ENCODE data around the gene SHISAL1.

The SHISAL1 gene

DNA sequence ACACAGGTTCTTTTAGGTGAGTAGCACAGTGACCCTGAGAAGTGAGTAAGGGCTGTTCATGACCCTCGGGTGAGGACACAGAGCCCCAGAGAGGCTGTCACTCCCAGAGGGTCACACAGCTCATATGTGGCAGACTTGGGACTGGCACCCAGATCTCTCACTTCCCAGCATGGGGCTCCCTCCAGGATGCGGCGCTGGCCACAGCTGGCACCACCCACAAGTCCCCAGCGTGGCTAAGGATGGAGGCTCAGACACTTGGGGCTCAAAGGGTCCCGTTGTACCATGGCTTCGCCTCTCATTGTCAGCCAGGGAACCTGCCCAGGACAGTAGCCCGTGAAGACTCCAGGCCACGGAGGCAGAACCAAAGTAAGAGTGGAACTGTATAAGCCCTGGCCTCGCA, 6.0 kb upstream of the SHISAL1 start:
- TF ChIP-seq, protein P1, sequence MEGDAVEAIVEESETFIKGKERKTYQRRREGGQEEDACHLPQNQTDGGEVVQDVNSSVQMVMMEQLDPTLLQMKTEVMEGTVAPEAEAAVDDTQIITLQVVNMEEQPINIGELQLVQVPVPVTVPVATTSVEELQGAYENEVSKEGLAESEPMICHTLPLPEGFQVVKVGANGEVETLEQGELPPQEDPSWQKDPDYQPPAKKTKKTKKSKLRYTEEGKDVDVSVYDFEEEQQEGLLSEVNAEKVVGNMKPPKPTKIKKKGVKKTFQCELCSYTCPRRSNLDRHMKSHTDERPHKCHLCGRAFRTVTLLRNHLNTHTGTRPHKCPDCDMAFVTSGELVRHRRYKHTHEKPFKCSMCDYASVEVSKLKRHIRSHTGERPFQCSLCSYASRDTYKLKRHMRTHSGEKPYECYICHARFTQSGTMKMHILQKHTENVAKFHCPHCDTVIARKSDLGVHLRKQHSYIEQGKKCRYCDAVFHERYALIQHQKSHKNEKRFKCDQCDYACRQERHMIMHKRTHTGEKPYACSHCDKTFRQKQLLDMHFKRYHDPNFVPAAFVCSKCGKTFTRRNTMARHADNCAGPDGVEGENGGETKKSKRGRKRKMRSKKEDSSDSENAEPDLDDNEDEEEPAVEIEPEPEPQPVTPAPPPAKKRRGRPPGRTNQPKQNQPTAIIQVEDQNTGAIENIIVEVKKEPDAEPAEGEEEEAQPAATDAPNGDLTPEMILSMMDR (conservative IDR thresholded peaks at IDR 0.05; ENCODE audit: control insufficient read depth, insufficient read depth, low read depth, low read length): no peak
- no peak overlapping the region for H3K4me3 ChIP-seq (ENCODE audit: control insufficient read depth, low read depth, low read length)
- DNase-seq (ENCODE audit: low read depth): no peak

DNA sequence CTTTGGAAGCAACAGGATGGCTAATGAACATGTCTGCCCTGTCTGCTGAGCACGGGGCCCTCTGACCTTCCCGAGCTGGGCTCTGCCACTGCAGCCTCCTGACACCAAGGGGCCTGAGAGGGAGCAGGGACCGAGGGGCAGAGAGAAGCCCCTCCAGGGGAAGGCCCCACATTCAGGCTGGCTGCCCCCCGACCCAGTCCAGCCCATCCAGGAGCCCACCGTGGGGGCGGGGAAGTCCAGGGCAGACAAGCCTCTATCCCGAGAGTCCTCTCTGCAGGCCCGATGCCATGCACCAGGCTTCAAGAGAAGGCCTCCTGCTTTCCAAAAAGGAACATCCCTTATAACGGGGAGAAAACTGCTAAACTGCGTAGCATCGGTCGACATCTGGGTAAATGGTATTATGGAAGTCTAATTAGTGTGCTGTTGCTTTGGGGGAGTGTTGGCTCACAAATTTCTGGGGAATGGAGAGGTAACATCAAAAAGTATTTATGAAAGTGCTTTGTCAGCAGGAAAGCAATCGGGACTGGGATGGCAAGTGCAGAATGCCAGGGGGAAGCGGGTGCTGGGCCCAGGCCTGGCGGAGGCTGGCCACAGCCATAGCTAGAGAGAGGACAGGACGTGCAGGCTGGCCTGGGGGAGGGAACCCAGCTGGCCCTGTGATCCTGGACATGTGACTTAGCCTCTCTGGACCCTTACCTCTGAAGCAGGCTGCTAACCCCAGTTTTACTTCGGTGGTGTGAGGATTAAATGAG, 5.3 kb upstream of the SHISAL1 start:
- H3K4me3 ChIP-seq (ENCODE audit: control insufficient read depth, low read depth, low read length): no peak overlapping the region
- DNase-seq (ENCODE audit: low read depth): no peak

DNA sequence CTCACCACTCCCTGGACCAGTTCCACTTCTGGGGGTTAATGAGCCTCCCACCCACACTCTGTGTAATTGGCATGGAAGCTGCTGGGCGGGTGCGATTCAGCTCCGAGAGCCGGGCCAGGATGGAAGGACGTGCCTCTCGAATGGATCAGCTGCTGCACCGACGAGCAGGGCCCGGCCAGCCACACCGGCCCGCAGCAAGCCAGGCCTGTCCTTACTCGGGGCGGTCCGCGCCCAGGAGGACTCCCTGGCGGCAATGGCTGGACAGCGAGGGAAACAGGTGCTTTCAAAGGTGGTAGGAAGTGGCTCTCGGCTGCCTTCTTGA, 4.3 kb upstream of the SHISAL1 start:
- no peak for DNase-seq (ENCODE audit: low read depth)
- no peak overlapping the region for H3K4me3 ChIP-seq (ENCODE audit: control insufficient read depth, low read depth, low read length)
- TF ChIP-seq, protein P1 (conservative IDR thresholded peaks at IDR 0.05; ENCODE audit: control insufficient read depth, insufficient read depth, low read depth, low read length): no peak

More for the DNA sequence above, 5.3 kb upstream of the SHISAL1 start:
- TF ChIP-seq, protein P1 (conservative IDR thresholded peaks at IDR 0.05; ENCODE audit: control insufficient read depth, insufficient read depth, low read depth, low read length): no peak

DNA sequence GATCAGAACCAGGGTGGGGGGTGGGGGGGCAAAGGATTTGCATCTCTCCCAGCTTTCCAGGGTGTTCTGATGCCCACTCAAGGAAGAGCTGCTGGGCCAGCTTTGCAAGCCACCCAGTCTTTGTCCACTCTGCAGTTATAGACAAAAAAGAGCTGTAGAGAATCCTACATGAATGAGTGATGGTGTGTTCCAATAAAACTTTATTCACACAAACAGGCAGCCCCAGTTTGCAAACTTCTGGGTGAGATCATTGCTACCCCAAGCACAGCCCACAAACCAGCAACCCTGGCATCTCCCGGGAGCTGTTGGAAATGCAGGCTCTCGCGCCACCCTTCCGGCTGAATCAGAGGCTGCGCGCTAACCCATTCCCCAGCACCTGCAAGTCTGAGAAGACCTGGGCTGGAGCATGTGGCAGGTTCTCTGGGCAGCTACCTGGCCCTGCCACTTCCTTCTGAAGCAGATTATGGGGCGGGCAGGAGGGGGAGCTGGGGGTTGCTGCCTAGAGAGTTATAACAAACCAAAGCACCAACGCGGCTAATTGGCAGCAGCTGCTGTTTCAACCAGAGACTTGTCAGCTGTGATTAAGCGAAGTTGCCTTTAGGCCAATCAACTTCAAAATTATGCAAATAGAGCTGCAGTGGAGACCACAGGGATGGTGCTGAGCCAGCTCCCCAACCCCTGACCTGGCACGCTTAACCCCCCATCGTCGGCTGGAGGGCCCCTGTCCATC, 3.8 kb upstream of the SHISAL1 start:
- TF ChIP-seq, protein P1 (conservative IDR thresholded peaks at IDR 0.05; ENCODE audit: control insufficient read depth, insufficient read depth, low read depth, low read length): no peak
- no peak overlapping the region for H3K4me3 ChIP-seq (ENCODE audit: control insufficient read depth, low read depth, low read length)
- DNase-seq (ENCODE audit: low read depth): no peak

DNA sequence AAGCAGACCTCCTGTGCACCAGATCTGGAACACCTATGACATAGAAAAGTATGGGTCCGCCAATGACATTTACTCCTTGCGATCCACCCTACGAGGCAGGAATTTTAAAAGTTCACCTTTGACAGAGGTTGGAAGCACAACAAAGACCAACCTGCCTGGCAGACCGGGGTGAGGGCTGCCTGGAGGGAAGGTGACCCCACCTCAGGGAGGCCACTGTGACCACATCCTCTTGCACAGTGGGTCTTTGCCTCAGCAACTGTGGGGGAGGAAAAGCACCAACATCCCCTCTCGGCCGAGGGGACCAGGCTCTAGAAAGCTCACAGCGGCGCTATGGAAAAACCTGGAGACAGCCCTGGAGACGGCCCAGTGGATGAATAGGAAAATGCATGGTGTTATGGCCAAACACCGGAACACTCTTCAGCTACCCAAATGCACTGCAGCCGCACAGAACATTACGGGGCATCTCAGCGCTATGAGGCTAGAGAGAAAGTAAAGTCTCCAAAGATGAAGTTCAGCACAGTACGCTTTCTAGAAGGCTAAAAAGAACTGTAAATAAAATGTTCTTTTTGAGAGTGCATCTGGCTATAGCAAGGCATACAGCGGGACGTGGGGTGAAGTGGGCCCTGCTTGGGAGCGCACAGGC, 1.8 kb upstream of the SHISAL1 start:
- TF ChIP-seq, protein P1 (conservative IDR thresholded peaks at IDR 0.05; ENCODE audit: control insufficient read depth, insufficient read depth, low read depth, low read length): no peak
- no peak for DNase-seq (ENCODE audit: low read depth)
- H3K4me3 ChIP-seq (ENCODE audit: control insufficient read depth, low read depth, low read length): no peak overlapping the region

DNA sequence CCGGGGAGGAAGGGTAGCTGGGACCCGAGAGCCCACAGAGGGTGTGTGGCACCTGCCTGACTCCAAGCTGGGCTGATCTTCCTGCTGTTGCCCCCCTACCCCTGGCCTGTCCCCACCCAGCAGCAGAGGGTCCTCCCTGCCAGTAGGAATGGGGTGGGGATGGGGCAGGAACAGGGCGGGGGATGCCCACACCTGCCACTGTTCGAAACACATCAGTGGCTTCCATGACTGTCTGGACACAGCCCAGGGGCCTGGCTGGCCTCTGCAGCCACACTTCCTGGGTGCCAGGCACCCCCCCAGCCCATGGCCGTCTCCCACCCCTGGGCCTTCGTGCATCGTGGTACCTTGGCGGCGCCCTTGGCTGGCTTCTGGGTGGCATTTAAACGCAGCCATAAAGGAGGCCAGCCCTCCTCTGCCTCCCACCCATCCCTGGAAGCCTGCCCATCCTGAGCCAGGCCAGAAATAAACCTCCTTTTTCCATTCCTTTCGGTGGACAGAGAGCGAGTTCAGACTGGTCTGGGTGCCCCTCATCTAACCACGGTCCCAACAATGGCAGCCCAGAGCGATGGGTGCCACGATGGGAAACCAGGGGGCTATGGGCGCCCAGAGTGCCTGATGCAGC, 745 bp upstream of the SHISAL1 start:
- DNase-seq (ENCODE audit: low read depth): no peak
- H3K4me3 ChIP-seq (ENCODE audit: control insufficient read depth, low read depth, low read length): no peak overlapping the region
- TF ChIP-seq, protein P1 (conservative IDR thresholded peaks at IDR 0.05; ENCODE audit: control insufficient read depth, insufficient read depth, low read depth, low read length): no peak
